Esophagus squamous epithelium (tissue), 4 donors: Measurements from ENCODE around the gene STAT1.

Experiments
- POLR2A ChIP-seq, 4 donors: fragments of 450-650 bp; IDR thresholded peaks; one replicate each; pipeline ENCODE4 v1.6.1; 2017; ENCODE audit warnings: antibody characterized with exemption in 4 of 4, mild to moderate bottlenecking in 4 of 4, moderate library complexity in 3 of 4
- TF ChIP-seq, protein P1 (sequence below), 6 experiments: fragments of 450-650 bp in 4 of 6; fragments of 200-600 bp in 2 of 6; sonication (generic) in 2 of 6; IDR thresholded peaks; one replicate each; pipeline ENCODE4 v1.5.1; 2016 to 2019; ENCODE audit warnings: antibody characterized with exemption in 6 of 6, mild to moderate bottlenecking in 4 of 6, moderate library complexity in 4 of 6

- TF ChIP-seq, protein P1, sequence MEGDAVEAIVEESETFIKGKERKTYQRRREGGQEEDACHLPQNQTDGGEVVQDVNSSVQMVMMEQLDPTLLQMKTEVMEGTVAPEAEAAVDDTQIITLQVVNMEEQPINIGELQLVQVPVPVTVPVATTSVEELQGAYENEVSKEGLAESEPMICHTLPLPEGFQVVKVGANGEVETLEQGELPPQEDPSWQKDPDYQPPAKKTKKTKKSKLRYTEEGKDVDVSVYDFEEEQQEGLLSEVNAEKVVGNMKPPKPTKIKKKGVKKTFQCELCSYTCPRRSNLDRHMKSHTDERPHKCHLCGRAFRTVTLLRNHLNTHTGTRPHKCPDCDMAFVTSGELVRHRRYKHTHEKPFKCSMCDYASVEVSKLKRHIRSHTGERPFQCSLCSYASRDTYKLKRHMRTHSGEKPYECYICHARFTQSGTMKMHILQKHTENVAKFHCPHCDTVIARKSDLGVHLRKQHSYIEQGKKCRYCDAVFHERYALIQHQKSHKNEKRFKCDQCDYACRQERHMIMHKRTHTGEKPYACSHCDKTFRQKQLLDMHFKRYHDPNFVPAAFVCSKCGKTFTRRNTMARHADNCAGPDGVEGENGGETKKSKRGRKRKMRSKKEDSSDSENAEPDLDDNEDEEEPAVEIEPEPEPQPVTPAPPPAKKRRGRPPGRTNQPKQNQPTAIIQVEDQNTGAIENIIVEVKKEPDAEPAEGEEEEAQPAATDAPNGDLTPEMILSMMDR (IDR thresholded peaks at IDR 0.05) = no peak
- no peak for TF ChIP-seq POLR2A (IDR thresholded peaks at IDR 0.05)
Measured at GRCh38 chr2:190940454-190940853, 73.5 kb downstream of the STAT1 start.
